Activated CD4-positive, CD25-positive, alpha-beta regulatory T cell (primary cell): ENCODE results near the gene ILF3.
"Not testable (repeated sequence)": the region's sequence is repeated elsewhere in the genome, so short reads cannot be mapped to it uniquely, and the experiment has no call there.

Source experiments
- DNase-seq, 4 experiments: peaks; one replicate each; lab custom pipeline; 2025; lab: John Stamatoyannopoulos, UW

The ILF3 gene

DNA sequence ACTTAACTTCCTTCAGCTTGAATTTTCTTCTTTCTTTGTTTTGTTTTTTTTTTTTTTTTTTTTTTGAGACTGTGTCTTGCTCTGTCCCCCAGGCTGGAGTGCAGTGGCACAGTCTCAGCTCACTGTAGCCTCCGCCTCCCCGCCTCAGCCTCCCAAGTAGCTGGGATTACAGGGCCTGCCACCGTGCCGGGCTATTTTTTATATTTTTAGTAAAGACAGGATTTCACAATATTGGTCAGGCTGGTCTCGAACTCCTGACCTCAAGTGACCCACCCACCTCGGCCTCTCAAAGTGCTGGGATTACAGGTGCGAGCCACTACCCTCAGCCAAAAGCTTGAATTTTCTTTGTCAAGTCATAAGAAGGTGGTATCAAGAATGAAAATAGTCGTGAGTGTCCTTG lies 21.1 kb downstream of the ILF3 start:
- DNase-seq: not testable (repeated sequence)

DNA sequence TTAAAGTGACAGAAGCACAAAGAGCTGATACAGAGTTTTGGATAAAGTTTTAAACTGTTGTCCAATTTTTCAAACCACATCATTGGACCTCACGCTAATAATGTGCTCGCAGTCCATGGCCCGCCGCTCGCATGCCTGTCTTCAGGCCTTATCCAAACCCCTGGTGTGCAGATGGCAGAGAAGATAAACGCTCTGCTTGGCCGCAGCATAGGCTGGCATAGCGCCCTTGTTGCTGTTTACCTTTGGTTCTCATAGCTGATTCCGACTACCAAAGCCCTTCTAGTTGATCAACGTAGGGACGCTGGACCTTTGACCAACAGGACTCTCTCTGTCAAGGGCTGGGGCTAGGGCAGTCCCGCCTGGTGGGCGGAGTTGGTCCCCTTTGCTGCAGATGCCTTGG lies 23.6 kb downstream of the ILF3 start:
- DNase-seq: no peak

DNA sequence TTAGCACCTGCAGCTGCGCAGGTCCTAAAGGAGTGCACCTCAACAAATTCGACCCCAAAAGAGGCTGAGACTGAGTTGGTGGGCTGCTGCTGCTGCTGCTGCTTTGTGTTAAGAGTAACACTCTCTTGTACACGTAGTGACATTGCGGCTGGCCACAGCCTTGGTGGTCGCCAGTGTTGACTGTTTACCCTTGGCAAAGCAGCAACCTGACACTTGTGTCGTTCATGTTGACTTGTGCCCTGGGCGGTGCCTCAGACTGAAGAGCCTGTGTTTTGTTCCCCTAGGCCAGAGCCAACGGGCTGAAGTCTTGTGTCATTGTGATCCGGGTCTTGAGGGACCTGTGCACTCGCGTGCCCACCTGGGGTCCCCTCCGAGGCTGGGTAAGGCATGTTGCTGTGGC lies 24.7 kb downstream of the ILF3 start:
- DNase-seq: no peak

GRCh38 chr19:10679743-10680142 lies 25.6 kb downstream of the ILF3 start:
- no peak for DNase-seq

- no peak for DNase-seq
Observed at GRCh38 chr19:10680545-10681135, 26.5 kb downstream of the ILF3 start.

DNA sequence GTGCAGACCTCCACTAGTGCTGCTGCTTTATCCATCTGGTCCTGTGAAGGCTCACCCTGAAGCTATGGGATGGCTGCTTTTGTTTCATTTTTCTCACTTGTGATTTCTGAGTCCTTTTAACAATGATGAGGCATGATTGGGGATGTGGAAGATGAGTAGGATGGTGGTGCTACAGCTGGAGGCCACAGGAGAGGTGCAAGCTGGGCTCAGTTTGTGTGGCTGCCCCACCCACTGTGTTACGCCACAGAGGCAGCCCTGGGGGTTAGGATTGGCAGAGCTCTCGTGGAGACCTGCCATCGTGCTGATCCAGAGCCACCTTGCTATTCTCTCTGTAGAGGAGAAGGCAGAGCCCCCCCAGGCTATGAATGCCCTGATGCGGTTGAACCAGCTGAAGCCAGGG lies 27.5 kb downstream of the ILF3 start:
- no peak for DNase-seq

DNA sequence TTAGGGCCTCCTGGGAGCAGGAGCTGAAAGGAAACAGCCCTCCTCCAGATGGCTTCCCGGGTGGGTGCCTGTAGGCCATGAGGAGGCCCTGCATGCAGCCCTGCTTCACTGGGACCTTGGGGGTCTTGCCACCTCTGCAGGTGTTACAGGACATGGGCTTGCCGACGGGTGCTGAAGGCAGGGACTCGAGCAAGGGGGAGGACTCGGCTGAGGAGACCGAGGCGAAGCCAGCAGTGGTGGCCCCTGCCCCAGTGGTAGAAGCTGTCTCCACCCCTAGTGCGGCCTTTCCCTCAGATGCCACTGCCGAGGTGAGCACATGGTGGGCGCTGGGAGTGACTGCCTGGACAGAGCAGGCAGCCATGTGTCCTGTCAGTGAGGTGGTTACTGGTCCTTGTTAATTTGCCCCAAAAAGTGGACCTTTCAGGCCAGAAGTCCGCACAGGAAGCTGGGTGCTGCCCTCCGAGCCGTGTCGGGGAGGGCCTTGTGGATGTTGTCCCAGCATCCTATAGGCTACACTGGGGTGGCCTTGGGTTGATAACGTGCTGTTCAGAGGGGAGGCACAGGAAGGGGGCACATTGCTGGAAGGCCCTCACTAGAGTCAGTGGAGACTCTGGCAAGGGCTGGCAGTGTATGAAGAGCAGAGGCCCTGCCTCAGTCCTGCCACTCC lies 28.4 kb downstream of the ILF3 start:
- DNase-seq: no peak

- no peak for DNase-seq
Observed at GRCh38 chr19:10683064-10683426, 28.9 kb downstream of the ILF3 start.

DNA sequence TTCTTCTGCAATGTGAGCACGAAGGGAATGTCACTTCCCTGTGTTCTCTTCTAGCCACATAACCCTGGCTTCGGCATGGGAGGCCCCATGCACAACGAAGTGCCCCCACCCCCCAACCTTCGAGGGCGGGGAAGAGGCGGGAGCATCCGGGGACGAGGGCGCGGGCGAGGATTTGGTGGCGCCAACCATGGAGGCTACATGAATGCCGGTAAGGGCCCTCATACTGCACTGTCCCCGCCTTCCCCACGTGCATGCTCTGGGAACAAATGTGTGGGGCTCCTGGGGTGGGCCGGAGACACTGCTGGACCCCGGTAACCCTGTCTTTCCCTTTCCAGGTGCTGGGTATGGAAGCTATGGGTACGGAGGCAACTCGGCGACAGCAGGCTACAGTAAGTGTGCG lies 29.4 kb downstream of the ILF3 start:
- DNase-seq: no peak

DNA sequence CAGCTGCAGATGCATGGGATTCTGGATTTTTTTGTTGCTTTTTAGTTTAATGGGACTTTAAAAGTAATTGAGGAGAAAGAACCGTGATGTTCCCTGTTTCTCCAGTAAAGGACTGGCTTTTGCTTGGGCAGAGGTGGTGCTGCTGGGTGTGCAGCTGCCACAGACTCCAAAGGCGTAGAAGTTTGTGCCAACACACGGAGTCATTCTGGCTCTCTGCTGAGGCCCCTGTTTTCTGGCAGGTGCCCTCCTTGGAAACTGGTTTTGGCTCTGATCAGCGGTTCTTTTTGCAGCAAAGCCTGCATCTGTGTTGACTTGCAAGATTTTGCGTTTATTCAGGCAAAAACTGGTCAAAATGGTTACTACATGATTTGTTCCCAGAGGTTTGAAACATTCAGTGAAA lies 31.1 kb downstream of the ILF3 start:
- no peak for DNase-seq

DNA sequence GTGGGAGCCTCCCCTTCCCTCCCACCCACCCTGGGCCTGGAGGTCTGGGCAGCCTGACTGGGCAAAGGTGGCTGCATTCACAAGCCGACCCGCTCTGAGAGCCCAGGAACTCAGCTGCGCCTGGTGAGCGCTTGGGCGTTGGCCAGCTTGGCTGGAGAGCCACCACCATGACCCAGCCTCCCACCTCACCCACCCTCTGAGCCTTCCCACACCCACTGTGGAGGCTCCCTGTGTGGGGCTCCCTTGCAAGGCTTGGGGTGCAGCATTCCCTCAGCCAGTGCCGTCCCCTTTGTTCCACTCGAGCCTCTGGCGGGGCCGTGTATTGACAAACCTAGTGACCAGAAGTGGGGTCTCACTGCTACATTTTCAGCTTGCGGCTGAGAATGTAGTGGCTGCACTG lies 32.0 kb downstream of the ILF3 start:
- DNase-seq: no peak

GRCh38 chr19:10686661-10687517 lies 32.7 kb downstream of the ILF3 start:
- no peak for DNase-seq

DNA sequence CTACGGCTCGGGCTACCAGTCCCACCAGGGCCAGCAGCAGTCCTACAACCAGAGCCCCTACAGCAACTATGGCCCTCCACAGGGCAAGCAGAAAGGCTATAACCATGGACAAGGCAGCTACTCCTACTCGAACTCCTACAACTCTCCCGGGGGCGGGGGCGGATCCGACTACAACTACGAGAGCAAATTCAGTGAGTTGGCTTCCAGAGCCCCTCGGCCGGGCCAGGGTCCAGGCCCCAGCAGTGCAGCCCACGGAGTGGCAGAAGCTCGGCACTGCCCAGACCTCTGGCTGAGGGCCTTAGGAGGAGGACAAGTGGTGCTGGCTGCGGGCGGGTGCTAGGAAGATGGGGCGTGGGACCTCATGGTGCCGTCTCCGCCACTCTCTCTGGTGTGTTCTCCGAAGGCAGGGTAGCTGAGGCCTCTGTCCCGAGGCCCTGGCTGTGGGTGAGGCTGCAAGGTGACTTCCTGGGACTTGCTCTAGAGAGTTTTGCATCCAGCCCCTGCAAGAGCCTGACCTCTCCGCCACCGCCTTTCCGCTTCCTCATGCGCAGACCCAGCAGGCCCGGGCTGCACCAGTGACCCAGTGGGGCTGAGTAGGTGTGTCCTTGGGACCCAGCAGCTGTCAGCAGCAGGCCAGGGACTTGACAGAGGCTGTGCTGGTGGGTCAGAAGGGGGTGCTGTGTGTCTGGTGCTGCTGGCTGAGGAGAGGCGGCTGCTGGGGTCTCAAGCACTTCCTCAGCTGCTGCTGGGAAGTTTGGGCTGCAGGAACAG lies 33.6 kb downstream of the ILF3 start:
- no peak for DNase-seq

DNA sequence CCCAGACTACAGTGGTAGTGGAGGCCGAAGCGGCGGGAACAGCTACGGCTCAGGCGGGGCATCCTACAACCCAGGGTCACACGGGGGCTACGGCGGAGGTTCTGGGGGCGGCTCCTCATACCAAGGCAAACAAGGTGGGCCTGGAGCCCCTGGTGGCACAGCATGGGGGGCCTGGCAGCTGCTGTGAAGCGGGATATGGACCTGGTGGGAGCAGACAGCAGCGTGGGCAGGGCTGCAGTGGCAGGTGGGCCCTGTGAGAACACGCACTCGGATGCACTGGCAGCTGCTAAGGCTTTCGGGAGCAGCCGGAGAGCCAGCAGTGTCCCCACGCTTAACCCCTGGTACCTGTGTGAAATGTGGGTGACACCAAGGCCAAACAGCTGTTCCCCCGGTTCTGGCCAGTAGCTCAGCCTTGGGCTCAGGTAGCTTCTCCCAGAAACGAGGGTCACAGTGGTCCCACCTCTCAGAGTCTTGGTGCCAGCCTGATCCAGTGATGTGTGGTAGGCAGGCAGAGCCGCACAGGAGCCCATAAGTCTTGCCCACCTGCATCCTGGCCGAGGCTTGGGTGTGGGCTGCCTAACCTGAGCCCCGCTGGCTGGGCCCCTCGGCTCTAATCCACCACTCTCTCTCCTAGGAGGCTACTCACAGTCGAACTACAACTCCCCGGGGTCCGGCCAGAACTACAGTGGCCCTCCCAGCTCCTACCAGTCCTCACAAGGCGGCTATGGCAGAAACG lies 34.6 kb downstream of the ILF3 start:
- DNase-seq: no peak

DNA sequence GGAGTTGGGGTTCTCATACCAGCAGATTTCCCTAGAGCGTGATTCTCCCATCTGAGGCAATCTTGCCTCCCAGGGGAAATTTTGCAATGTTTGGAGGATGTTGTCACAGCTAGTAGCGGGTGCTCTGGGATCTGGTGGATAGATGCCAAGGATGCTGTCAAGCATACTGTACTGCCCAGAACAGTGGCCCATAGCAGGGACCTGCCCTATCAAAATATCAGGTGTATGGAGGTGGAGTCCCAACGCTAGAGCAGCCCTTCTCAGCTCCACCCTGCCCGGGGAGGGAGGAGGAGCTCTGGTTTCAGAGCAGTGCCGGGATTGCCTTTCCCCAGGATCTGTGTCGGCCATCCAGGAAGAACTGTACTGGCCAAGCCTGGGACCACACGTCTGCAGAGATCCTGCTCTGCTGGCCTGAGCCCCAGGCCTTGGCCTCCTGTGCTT lies 36.2 kb downstream of the ILF3 start:
- no peak for DNase-seq

DNA sequence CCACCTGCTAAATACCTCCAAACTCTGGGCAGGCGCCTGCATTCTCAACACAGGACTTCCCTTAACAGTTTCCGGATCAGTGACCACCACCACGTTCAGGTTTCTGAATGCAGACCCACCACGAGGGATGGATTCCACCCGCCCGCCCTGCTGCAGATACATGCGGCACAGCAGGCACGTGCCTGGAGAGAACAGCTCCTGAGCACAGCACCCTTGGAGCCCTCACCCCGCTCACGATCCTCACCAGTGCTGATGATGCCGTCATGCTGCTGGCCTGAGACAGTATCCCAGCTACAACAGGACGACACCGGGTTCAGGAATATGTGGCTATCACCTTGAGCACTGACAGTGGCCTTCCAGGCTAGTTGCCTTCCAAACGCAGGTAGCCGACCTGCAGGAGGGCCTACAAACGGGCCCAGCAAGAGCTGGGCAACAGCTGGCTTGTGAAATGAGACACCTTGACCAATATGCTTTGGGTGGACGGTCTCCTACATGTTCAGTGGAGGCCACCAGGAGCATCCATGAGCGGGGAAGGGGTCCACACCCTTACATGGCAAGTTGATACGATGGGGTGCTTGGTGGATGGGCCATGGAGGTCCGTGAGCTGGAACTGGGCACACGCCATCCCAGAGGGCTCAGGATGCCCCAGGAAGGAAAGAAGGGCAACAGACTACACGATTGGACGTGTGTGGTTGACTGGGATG lies 37.2 kb downstream of the ILF3 start:
- DNase-seq: no peak

DNA sequence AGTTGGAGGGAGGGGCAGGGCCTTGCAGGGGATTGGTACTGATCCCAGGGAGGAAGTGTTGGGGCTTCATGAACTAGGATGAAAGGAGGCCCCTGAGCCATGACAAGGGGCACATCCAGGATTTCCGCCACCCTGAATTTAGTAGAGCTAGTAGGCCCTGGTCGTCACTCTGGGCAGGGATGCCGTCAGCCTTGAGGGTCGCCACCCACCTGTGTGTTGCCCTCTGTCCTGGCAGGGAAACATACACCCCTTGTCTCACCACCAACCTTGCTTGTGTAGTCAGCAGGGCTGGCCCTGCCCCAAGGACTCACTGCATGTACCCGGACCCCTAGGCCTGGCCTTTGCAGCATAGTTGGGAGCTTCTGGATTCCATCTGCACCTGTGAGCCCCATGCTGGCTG lies 37.7 kb downstream of the ILF3 start:
- no peak for DNase-seq

DNA sequence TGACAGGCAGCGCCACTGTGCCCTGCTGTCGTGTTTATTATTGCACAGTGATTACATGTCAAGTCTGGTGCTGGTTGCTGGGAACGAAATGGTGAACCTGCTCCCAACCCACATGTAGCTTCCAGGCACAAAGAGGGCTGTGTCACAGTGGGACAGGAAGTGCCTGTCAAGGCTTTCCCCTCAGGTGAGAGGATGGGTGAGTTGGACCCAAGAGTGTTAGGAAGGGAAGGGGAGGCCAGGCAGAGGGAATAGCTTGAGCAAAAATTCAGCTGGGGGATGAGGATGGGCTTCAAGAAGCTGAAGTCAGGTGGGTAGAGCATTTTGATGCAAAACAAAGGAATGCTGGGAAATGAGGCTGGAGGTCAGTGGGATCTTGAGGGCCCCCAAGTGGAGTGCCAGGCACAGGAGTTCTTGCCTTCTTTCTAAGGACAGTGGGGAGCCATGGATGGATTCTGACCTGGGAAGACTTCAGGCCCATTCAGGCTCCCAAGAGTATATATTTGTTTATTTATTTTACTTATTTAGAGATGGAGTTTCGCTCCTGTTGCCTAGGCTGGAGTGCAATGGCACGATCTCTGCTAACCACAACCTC lies 38.6 kb downstream of the ILF3 start:
- no peak for DNase-seq

DNA sequence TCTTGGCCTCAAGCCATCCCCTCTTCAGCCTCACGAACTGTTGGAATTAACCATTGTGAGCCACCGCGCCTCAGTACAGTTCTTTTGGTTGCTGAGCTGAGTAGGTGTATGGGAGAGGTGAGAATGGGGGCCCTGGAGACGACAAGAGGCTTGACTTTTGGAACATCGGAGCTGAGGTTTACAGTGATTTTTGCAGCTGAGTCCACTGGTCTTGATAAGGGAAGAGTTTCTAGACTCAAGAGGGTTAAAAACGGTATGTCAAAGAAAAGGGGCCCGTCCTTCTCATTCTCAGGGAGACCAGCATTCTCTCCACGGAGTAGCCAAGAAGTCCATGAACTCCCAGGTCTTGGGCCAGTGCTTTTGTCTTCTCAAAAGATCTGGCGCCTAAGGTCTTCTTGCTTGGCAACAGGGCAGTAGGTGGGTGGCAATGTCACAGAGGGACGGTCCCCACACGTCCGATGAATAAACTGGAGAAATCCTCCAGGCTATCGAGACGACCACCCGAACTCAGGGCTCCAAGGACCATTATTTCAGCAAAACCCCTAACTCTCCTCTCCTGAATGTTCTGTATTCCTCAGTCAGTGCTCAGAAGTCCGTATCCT lies 40.7 kb downstream of the ILF3 start:
- no peak for DNase-seq
